Fibroblast of skin of left biceps (primary cell): ENCODE measurements around the gene COG7.
"Not testable (repeated sequence)": the region's sequence is repeated elsewhere in the genome, so short reads cannot be mapped to it uniquely, and the experiment has no call there.

Source experiments
- DNase-seq, 2 experiments: peaks; one replicate each; pipeline ENCODE4 v3.0.0-alpha.2; 2013; ENCODE audit warnings: low read depth in 2 of 2

Gene COG7

GRCh38 chr16:23469814-23470213 lies 16.8 kb upstream of the COG7 start:
- DNase-seq = no peak

GRCh38 chr16:23466162-23466885 lies 13.3 kb upstream of the COG7 start:
- DNase-seq = peak; percentile 12 to 23

DNA sequence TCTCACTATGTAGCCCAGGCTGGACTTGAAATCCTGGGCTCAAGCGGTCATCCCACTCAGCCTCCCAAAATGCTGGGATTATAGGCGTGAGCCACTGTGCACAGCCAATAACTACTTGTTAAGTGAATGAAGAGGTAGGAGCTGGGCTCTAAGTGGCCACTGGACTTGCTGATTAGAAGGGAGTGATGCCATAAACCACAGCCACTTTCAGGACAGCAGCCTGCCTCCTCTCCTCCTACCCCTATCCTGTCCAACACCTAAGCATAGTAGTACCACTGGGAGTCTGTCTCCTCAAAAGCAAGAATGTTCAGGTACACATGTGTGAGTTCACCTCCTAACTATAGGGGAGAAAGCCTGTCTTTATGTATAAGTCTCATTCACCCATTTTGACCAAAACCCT lies 12.2 kb upstream of the COG7 start:
- DNase-seq = no peak

- DNase-seq = no peak
Measured at GRCh38 chr16:23464196-23464595, 11.2 kb upstream of the COG7 start.

GRCh38 chr16:23462994-23463393 lies 10.0 kb upstream of the COG7 start:
- DNase-seq = peak; percentile 58 to 60

DNA sequence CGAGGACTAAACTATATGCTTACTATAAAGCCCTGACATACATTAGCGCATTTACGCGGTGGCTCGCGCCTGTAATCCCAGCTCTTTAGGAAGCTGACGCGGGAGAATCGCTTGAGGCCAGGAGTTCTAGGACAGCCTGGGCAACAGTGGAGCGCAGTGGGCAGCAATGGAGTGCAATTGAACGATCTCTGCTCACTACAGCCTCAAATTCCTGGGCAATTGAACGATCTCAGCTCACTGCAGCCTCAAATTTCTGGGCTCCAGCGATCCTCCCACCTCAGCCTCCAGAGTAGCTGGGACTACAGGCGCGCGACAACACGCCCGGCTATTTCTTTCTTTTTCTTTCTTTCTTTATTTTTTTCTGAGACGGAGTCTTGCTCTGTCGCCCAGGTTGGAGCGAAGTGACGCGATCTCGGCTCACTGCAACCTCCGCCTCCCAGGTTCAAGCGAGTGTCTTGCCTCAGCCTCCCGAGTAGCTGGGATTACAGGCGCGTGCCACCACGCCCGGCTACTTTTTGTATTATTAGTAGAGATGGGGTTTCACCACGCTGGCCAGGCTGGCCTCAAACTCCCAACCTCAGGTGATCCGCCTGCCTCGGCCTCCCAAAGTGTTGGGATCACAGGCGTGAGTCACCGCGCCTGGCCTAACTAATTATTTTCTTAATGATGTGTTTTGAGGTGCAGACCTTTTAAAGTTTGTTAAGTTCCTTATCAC lies 506 bp upstream of the COG7 start:
- no peak for DNase-seq

GRCh38 chr16:23452221-23452571 lies 793 bp downstream of the COG7 start:
- DNase-seq = no peak

- no peak for DNase-seq
Measured at GRCh38 chr16:23448392-23448791, 4.6 kb downstream of the COG7 start.

GRCh38 chr16:23437542-23437941 lies 15.4 kb downstream of the COG7 start:
- not testable (repeated sequence) for DNase-seq

DNA sequence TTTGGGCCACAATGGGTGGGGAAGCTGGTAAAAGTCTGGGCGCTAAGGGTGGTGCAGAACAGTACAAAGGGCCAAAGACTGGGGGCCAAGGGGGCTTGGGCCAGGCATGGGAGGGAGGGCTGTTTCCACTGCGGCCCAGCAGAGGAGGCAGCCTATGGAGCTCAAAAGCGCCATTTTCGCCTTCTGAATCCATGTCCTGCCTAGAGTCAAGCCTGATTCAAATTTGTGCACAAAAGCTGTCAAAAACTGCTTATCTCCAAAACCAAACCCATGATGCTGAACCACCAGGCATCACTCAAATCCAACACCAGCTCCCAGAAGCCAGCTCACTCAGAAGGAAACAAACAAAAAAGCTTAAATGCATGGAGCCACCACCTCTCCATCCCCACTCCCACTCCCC lies 16.0 kb downstream of the COG7 start:
- DNase-seq = no peak

- DNase-seq = no peak
Measured at GRCh38 chr16:23435500-23435899, 17.5 kb downstream of the COG7 start.

GRCh38 chr16:23434380-23434779 lies 18.6 kb downstream of the COG7 start:
- peak in 1 of 2 experiments; percentile 22 for DNase-seq

DNA sequence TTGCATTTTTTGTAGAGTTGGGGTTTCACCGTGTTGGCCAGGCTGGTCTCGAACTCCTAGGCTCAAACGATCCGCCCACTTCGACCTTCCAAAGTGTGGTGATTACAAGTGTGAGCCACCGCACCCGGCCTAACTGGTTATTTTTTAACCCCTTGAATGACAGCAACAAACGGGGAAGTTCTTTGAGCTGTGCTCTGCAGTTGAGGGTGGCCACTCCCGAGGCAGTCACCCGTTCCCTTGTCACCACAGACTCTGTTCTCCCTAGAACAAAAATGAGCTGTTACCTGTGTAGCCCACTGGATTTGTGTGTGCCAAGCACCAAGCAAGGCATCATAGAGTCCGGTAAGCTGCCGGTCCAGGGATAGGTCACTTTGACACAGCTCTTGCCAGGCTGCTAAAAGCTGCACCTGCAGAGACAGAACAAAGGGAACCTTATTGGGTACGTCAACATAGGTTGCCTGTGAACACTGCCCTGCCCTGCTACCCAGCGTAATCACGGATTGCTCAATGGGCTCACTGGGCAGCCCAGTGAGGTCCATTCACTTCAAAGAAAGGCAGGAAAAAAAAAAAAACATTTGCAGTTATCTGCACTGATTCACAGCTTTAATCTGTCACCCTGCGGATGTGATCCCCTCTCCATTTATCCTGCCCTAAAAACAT lies 19.6 kb downstream of the COG7 start:
- DNase-seq = no peak

GRCh38 chr16:23432176-23433128 lies 20.5 kb downstream of the COG7 start:
- DNase-seq = no peak

DNA sequence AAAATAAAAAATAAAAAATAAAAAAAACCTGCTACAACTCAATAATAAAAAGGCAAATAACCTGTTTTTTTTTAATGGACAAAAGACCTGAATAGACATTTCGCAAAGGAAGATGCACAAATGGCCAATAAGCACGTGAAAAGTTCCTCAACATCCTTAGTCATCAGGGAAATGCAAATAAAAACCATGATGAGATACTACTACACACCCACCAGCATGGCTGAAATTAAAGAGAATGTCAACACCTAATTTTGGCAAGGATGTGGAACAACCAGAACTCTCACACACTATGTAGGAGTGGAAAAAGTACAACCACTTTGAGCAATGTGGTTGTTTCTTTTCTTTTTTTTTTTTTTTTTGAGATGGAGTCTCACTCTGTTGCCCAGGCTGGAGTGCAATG lies 24.6 kb downstream of the COG7 start:
- no peak for DNase-seq

- DNase-seq = no peak
Measured at GRCh38 chr16:23424292-23424958, 28.6 kb downstream of the COG7 start.

DNA sequence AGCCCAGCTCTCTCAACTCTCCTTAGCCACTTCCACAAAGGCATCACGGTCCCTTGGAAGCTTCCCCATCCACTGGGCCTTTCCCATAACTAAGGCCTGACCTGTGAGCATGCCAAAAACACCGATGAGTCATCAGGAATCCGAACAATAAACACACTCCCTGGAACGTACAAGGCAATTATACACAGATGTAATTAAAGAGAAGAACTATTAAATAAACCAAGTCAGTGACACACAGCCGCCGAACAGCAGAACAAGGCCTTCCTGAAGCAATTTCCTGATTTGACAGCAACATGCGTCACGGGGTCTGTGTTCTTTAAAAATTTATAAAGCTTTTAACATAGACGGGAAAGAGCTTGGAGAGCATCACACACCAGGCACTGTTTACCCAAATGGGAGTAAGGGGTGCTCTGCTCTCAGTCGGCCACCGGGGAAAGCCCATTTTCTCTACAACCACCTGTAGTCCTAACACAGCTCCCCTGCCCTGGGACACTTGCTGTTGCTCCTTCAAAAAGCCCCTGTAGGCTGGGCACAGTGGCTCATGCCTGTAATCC lies 29.4 kb downstream of the COG7 start:
- DNase-seq = peak; percentile 87 to 90

- no peak for DNase-seq
Measured at GRCh38 chr16:23420011-23420410, 33.0 kb downstream of the COG7 start.

GRCh38 chr16:23416816-23417215 lies 36.2 kb downstream of the COG7 start:
- DNase-seq = no peak

DNA sequence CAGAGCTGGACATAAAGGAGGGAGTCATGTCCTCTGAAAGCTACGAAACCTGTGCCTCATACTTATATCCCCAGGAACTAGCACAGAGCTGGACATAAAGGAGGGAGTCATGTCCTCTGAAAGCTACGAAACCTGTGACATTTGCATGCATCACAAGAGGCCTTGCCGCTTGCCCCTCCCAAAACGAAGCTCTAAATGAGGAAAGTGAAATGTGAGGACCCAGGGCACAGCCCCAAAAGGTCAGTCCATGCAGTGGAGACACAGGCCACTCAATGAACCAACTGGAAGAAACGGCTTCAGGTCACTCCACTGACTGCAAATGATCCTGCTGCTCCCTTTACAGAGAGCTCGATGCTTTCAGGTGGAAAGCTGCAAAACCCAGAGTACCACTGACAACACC lies 38.3 kb downstream of the COG7 start:
- DNase-seq = no peak

GRCh38 chr16:23410176-23410575 lies 42.8 kb downstream of the COG7 start:
- DNase-seq = no peak
